Spleen (tissue), 11 donors: Measurements from ENCODE around the gene CDKN1B. TPM values are rescaled to one million over a fixed set of nuclear protein-coding genes. Genes with fewer than 3 reads are reported as not detected.
A peak's percentile ranks its signal among the peaks of the same experiment; 100 is the strongest.

Experiments used
- DNase-seq: peaks from one replicate; pipeline ENCODE4 v3.0.0-alpha.2; 2020
- H3K27ac ChIP-seq, 8 donors: fragments of 200-600 bp; sonication (generic) in 7 of 8; 1 replicate in 4 of 8; 2 replicates in 4 of 8; pipeline versions ENCODE4 v1.5.0 to v1.8.0; 2016 to 2021; ENCODE audit warnings: inconsistent platforms in 4 of 8, mild to moderate bottlenecking in 4 of 8, moderate library complexity in 1 of 8
- H3K27me3 ChIP-seq, 7 donors: fragments of 200-600 bp; sonication (generic) in 6 of 7; replicated peaks in 1 of 7; 1 replicate in 4 of 7; 2 replicates in 3 of 7; pipeline versions ENCODE4 v1.5.0 to v1.8.0; 2016 to 2021; ENCODE audit warnings: inconsistent platforms in 3 of 7, mild to moderate bottlenecking in 1 of 7
- H3K36me3 ChIP-seq, 6 donors: fragments of 200-600 bp; sonication (generic) in 5 of 6; 1 replicate in 4 of 6; 2 replicates in 2 of 6; pipeline versions ENCODE4 v1.5.0 to v1.8.0; 2016 to 2021; ENCODE audit warnings: inconsistent platforms in 2 of 6
- H3K4me1 ChIP-seq, 6 donors: fragments of 200-600 bp; sonication (generic) in 5 of 6; 1 replicate in 3 of 6; 2 replicates in 3 of 6; pipeline versions ENCODE4 v1.5.0 to v1.8.0; 2016 to 2021; ENCODE audit warnings: inconsistent platforms in 3 of 6
- H3K4me3 ChIP-seq, 8 donors: fragments of 200-600 bp; sonication (generic) in 7 of 8; 1 replicate in 4 of 8; 2 replicates in 4 of 8; pipeline versions ENCODE4 v1.5.0 to v1.8.0; 2016 to 2021; ENCODE audit warnings: inconsistent platforms in 4 of 8, mild to moderate bottlenecking in 4 of 8, moderate library complexity in 2 of 8
- H3K9me3 ChIP-seq, 8 donors: fragments of 200-600 bp; sonication (generic) in 7 of 8; 1 replicate in 4 of 8; 2 replicates in 4 of 8; pipeline versions ENCODE4 v1.5.0 to v1.8.0; 2016 to 2021; ENCODE audit warnings: inconsistent platforms in 4 of 8
- CTCF ChIP-seq, 11 experiments: fragments of 200-600 bp in 7 of 11; fragments of 450-650 bp in 4 of 11; sonication (generic) in 4 of 11; IDR thresholded peaks in 8 of 11; conservative IDR thresholded peaks in 3 of 11; 1 replicate in 7 of 11; 2 replicates in 4 of 11; pipeline versions ENCODE4 v1.4.0 to v1.8.0; 2016 to 2021; ENCODE audit warnings: antibody characterized with exemption in 11 of 11, inconsistent platforms in 4 of 11, mild to moderate bottlenecking in 1 of 11
- POLR2A ChIP-seq, 3 donors: fragments of 450-650 bp; IDR thresholded peaks; one replicate each; pipeline ENCODE4 v1.5.1; 2017; ENCODE audit warnings: antibody characterized with exemption in 3 of 3, mild to moderate bottlenecking in 1 of 3
- POLR2AphosphoS5 ChIP-seq, 3 donors: sonication (generic); formaldehyde crosslinking; IDR thresholded peaks; one replicate each; pipeline ENCODE4 v1.5.1; 2017; ENCODE audit warnings: antibody characterized with exemption in 3 of 3
- WGBS, 5 donors: extraction: QIAGEN DNeasy Blood & Tissue Kit in 3 of 5; methylation state at CpG; one replicate each; pipeline versions ENCODE4 v1.1.5 to v1.1.7; 2013 to 2018; 5-methylcytosine and 5-hydroxymethylcytosine counted together
- intact Hi-C: fragments of 100-400 bp; cut with DNase I; formaldehyde crosslinking; loops from one replicate; pipeline ENCODE4 v1.15.0; 2023; ENCODE audit warnings: low total_unique reads
- polyA plus RNA-seq, 3 donors: library from polyadenylated mRNA; stranded (reverse); fragments of 200-250 nt; gene quantifications; one replicate each; pipeline ENCODE4 v1.2.1, GENCODE V29; 2013
- total RNA-seq, 7 donors: library from RNA; depleted of rRNA in 3 of 7; stranded (reverse); fragments of >200 nt in 3 of 7; fragmentation: NEBNext Ultra II Directional in 4 of 7; extraction: Animal tissue kit (Norgen Biotek cat#: 25700) in 4 of 7; gene quantifications; one replicate each; pipeline versions ENCODE4 v1.1.0 to v1.2.1, GENCODE V29; 2016 to 2021
- donor health status: healthy with polysubstance abuse.
- donor health status: DM: no; HTN: no; CAD: no; lungs with moderate emphysema.
- donor health status: DM: no; HTN: no; CAD: no.
- donor health status: Bipolar disorder and iron deficiency.
- donor health status: healthy.
- donor health status: DM: no; HTN: no; CAD: no.
- donor health status: DM: yes; HTN: yes; CAD: no.

Gene CDKN1B
- total and polyA plus RNA-seq, 10 donors = 34.9 to 95.2 (median 74.7) TPM

GRCh38 chr12:12719496-12719895, 2.3 kb downstream of the CDKN1B start:
- peaks cover 0 to 37% (median 6%) of the 10 kb centered on the region in 6 donors for H3K36me3 ChIP-seq
- peak overlapping the region; percentile 99 to 100 (median 100) for H3K27ac ChIP-seq
- H3K27me3 ChIP-seq = no peaks in the 10 kb centered on the region
- no peaks in the 10 kb centered on the region for H3K9me3 ChIP-seq
- peaks cover 48 to 70% (median 59%) of the 10 kb centered on the region in 6 donors for H3K4me1 ChIP-seq
- DNase-seq = no peak
- 0 to 2% (median 1%) methylated on average over 3 of the region's 3 CpGs for WGBS, 5 donors
- TF ChIP-seq CTCF (IDR thresholded peaks at IDR 0.05 in 8 of 11, conservative IDR thresholded peaks at IDR 0.05 in 3 of 11) (no peak), POLR2AphosphoS5 (IDR thresholded peaks at IDR 0.05) (peak in 1 of 3 donors; percentile 81), POLR2A (IDR thresholded peaks at IDR 0.05) (peak in 1 of 3 donors; percentile 35)
- H3K4me3 ChIP-seq = peak overlapping the region; percentile 64 to 94 (median 84)
- intact Hi-C loops = no loop called here

- intact Hi-C loops = no loop called here
- Histone ChIP-seq H3K27me3 (no peaks in the 10 kb centered on the region), H3K9me3 (no peaks in the 10 kb centered on the region), H3K27ac (peak overlapping the region; percentile 99 to 100 (median 100)), H3K4me1 (peaks cover 45 to 64% (median 54%) of the 10 kb centered on the region in 6 donors), H3K36me3 (peaks cover 0 to 37% (median 6%) of the 10 kb centered on the region in 6 donors), H3K4me3 (peak overlapping the region; percentile 64 to 94 (median 84))
- no peak for DNase-seq
- WGBS, 5 donors = 26 to 35% (median 31%) methylated on average over 4 of the region's 4 CpGs
- TF ChIP-seq CTCF (IDR thresholded peaks at IDR 0.05 in 8 of 11, conservative IDR thresholded peaks at IDR 0.05 in 3 of 11) (no peak), POLR2AphosphoS5 (IDR thresholded peaks at IDR 0.05) (no peak), POLR2A (IDR thresholded peaks at IDR 0.05) (no peak)
Observed at GRCh38 chr12:12720052-12720451, 2.9 kb downstream of the CDKN1B start.

- peak overlapping the region; percentile 99 to 100 (median 100) for H3K27ac ChIP-seq
- DNase-seq = no peak
- intact Hi-C loops = no loop called here
- peaks cover 0 to 37% (median 6%) of the 10 kb centered on the region in 6 donors for H3K36me3 ChIP-seq
- H3K4me1 ChIP-seq = peaks cover 38 to 57% (median 48%) of the 10 kb centered on the region in 6 donors
- no peaks in the 10 kb centered on the region for H3K27me3 ChIP-seq
- no peaks in the 10 kb centered on the region for H3K9me3 ChIP-seq
- WGBS, 5 donors = 23 to 30% (median 29%) methylated on average over 4 of the region's 4 CpGs
- peak overlapping the region in 7 of 8 donors; percentile 10 to 94 (median 80) for H3K4me3 ChIP-seq
- TF ChIP-seq POLR2A (IDR thresholded peaks at IDR 0.05) = no peak
- peak in 1 of 3 donors; percentile 49 for TF ChIP-seq POLR2AphosphoS5 (IDR thresholded peaks at IDR 0.05)
Observed at GRCh38 chr12:12720672-12721161, 3.5 kb downstream of the CDKN1B start.

GRCh38 chr12:12721176-12721751, 4.1 kb downstream of the CDKN1B start:
- H3K36me3 ChIP-seq = peaks cover 0 to 37% (median 6%) of the 10 kb centered on the region in 6 donors
- DNase-seq = no peak
- no peaks in the 10 kb centered on the region for H3K9me3 ChIP-seq
- peak overlapping the region in 5 of 8 donors; percentile 79 to 94 (median 87) for H3K4me3 ChIP-seq
- intact Hi-C loops = no loop called here
- TF ChIP-seq POLR2AphosphoS5 (IDR thresholded peaks at IDR 0.05) = no peak
- TF ChIP-seq CTCF (IDR thresholded peaks at IDR 0.05 in 8 of 11, conservative IDR thresholded peaks at IDR 0.05 in 3 of 11) = no peak
- no peak for TF ChIP-seq POLR2A (IDR thresholded peaks at IDR 0.05)
- H3K27me3 ChIP-seq = no peaks in the 10 kb centered on the region
- 20 to 28% (median 27%) methylated on average over 3 of the region's 3 CpGs for WGBS, 5 donors
- peaks cover 34 to 54% (median 43%) of the 10 kb centered on the region in 6 donors for H3K4me1 ChIP-seq
- peak overlapping the region; percentile 99 to 100 (median 100) for H3K27ac ChIP-seq
